HCT116 (cell line): ENCODE results near the gene LRRK2. TPM values are rescaled to one million over a fixed set of nuclear protein-coding genes. Genes with fewer than 3 reads are reported as not detected.

ENCODE experiments used
- ATAC-seq: fragments of 200-7000 bp; cut with Tn5 transposase; 2 replicates; pipeline ENCODE4 v1.9.1; 2020; ENCODE audit warnings: mild to moderate bottlenecking, moderate library complexity
- BruUV-seq: library from RNA; stranded (reverse); fragments of 400-500 nt; replicated peaks from 2 replicates; lab custom pipeline; 2021; lab: Mats Ljungman, UMichigan
- CTCF ChIA-PET: fragments of 300-600 bp; sonication (Branson Sonifier 250); formaldehyde crosslinking; loops from one replicate; lab custom pipeline; 2021; ENCODE audit warnings: antibody characterized with exemption; lab: Charles Lee
- POLR2A ChIA-PET: fragments of 300-600, 350-600 bp; sonication (Branson Sonifier 250); formaldehyde crosslinking; loops from one replicate; lab custom pipeline; 2021; ENCODE audit warnings: antibody characterized with exemption; lab: Charles Lee
- RAD21 ChIA-PET, 2 experiments: fragments of 300-600 bp; sonication (Branson Sonifier 250); formaldehyde crosslinking; loops; one replicate each; lab custom pipeline; 2023; ENCODE audit warnings: low total read pairs in 2 of 2; ENCODE audit not compliant: uncharacterized antibody in 2 of 2, unreplicated experiment in 2 of 2, low non-redundant PET in 1 of 2; lab: Charles Lee
- DNase-seq: peaks from one replicate; pipeline ENCODE4 v3.0.0-alpha.2; 2010; ENCODE audit warnings: low read depth, low spot score
- H2AFZ ChIP-seq: fragments of 200-600 bp; shearing (Covaris generic), sonication (generic); 2 replicates; pipeline ENCODE4 v1.6.1; 2017; ENCODE audit warnings: low read depth, mixed run types, mixed read lengths, antibody characterized with exemption, low read length; ENCODE audit not compliant: poor library complexity, severe bottlenecking
- H3K27ac ChIP-seq: 2 replicates; pipeline ENCODE4 v1.5.1; 2012; ENCODE audit warnings: low read depth, low read length
- H3K27me3 ChIP-seq: fragments of 200-600 bp; sonication (generic); 2 replicates; pipeline ENCODE4 v1.6.1; 2016; ENCODE audit warnings: mixed run types, low read length, mixed read lengths; ENCODE audit not compliant: insufficient read depth
- H3K36me3 ChIP-seq, 2 experiments: fragments of 200-500 bp in 1 of 2; fragments of 200-600 bp in 1 of 2; sonication (Bioruptor generic) in 1 of 2; sonication (generic) in 1 of 2; 2 replicates each; pipeline versions ENCODE4 v1.5.1 to v1.6.1; 2014 to 2016; ENCODE audit warnings: low read length in 2 of 2, inconsistent platforms in 1 of 2, mixed read lengths in 1 of 2, mixed run types in 1 of 2; ENCODE audit not compliant: insufficient read depth in 2 of 2, control insufficient read depth in 1 of 2
- H3K4me1 ChIP-seq, 2 experiments: fragments of 200-600 bp in 1 of 2; sonication (generic) in 1 of 2; 2 replicates each; pipeline versions ENCODE4 v1.5.1 to v1.6.1; 2012 to 2017; ENCODE audit warnings: low read length in 2 of 2, inconsistent platforms in 1 of 2, mild to moderate bottlenecking in 1 of 2, mixed read lengths in 1 of 2, mixed run types in 1 of 2, moderate library complexity in 1 of 2; ENCODE audit not compliant: insufficient read depth in 2 of 2, control insufficient read depth in 1 of 2
- H3K4me2 ChIP-seq: fragments of 200-600 bp; sonication (generic); 2 replicates; pipeline ENCODE4 v1.6.1; 2017; ENCODE audit warnings: mixed run types, low read length, mixed read lengths
- H3K4me3 ChIP-seq, 2 experiments: fragments of 200-600 bp in 1 of 2; sonication (generic) in 1 of 2; replicated peaks in 1 of 2; 2 replicates each; pipeline ENCODE4 v1.5.1; 2011 to 2016; ENCODE audit warnings: low read length in 2 of 2, control low read depth in 1 of 2, low read depth in 1 of 2, mild to moderate bottlenecking in 1 of 2, mixed read lengths in 1 of 2, mixed run types in 1 of 2
- H3K79me2 ChIP-seq: fragments of 200-600 bp; sonication (generic); 2 replicates; pipeline ENCODE4 v1.6.1; 2017; ENCODE audit warnings: mild to moderate bottlenecking, mixed run types, low read length, moderate library complexity, mixed read lengths; ENCODE audit not compliant: insufficient read depth
- H3K9ac ChIP-seq: fragments of 200-600 bp; sonication (generic); 2 replicates; pipeline ENCODE4 v1.6.1; 2016; ENCODE audit warnings: low read length, mixed read lengths
- H3K9me2 ChIP-seq: fragments of 200-600 bp; sonication (generic), shearing (Covaris generic); 2 replicates; pipeline ENCODE4 v1.6.1; 2017; ENCODE audit warnings: mixed run types, mild to moderate bottlenecking, moderate library complexity; ENCODE audit not compliant: insufficient read depth
- H3K9me3 ChIP-seq, 2 experiments: fragments of 200-500 bp in 1 of 2; fragments of 200-600 bp in 1 of 2; sonication (Bioruptor generic) in 1 of 2; sonication (generic) in 1 of 2; 2 replicates each; pipeline ENCODE4 v1.6.1; 2014 to 2017; ENCODE audit warnings: low read length in 2 of 2, mixed read lengths in 2 of 2, inconsistent platforms in 1 of 2, low read depth in 1 of 2, mild to moderate bottlenecking in 1 of 2, mixed run types in 1 of 2, moderate library complexity in 1 of 2; ENCODE audit not compliant: control insufficient read depth in 1 of 2, insufficient read depth in 1 of 2
- H4K20me1 ChIP-seq: fragments of 200-600 bp; sonication (generic), shearing (Covaris generic); 2 replicates; pipeline ENCODE4 v1.6.1; 2017; ENCODE audit warnings: mixed run types, mild to moderate bottlenecking, moderate library complexity; ENCODE audit not compliant: insufficient read depth
- ATF3 ChIP-seq: IDR thresholded peaks from 2 replicates; pipeline ENCODE4 v1.6.1; 2012
- CBX3 ChIP-seq: IDR thresholded peaks from 2 replicates; pipeline ENCODE4 v1.6.1; 2012; ENCODE audit warnings: low read depth
- EGR1 ChIP-seq: IDR thresholded peaks from 2 replicates; pipeline ENCODE4 v1.6.1; 2012; ENCODE audit warnings: low read depth
- ELF1 ChIP-seq: IDR thresholded peaks from 2 replicates; pipeline ENCODE4 v1.6.1; 2012; ENCODE audit warnings: low read depth, borderline replicate concordance
- EZH2phosphoT487 ChIP-seq: fragments of 200-600 bp; IDR thresholded peaks from 2 replicates; pipeline ENCODE4 v1.6.1; 2018; ENCODE audit warnings: antibody characterized with exemption, borderline replicate concordance
- FOSL1 ChIP-seq: IDR thresholded peaks from 2 replicates; pipeline ENCODE4 v1.6.1; 2012; ENCODE audit warnings: low read depth
- JUND ChIP-seq: IDR thresholded peaks from 2 replicates; pipeline ENCODE4 v1.6.1; 2012
- POLR2AphosphoS5 ChIP-seq: IDR thresholded peaks from 2 replicates; pipeline ENCODE4 v1.6.1; 2011; ENCODE audit warnings: mild to moderate bottlenecking, low read depth, low read length, moderate library complexity
- RAD21 ChIP-seq: IDR thresholded peaks from 2 replicates; pipeline ENCODE4 v1.6.1; 2012; ENCODE audit warnings: low read depth, mild to moderate bottlenecking
- REST ChIP-seq: IDR thresholded peaks from 2 replicates; pipeline ENCODE4 v1.6.1; 2012; ENCODE audit warnings: low read depth
- SP1 ChIP-seq: IDR thresholded peaks from 2 replicates; pipeline ENCODE4 v1.6.1; 2012; ENCODE audit warnings: low read depth
- SRF ChIP-seq: IDR thresholded peaks from 2 replicates; pipeline ENCODE4 v1.6.1; 2012; ENCODE audit warnings: low read depth
- YY1 ChIP-seq: IDR thresholded peaks from 2 replicates; pipeline ENCODE4 v1.6.1; 2011; ENCODE audit warnings: low read length, low read depth, moderate library complexity, mild to moderate bottlenecking; ENCODE audit not compliant: insufficient replicate concordance; ENCODE audit errors: extremely low read depth
- ZBTB33 ChIP-seq: IDR thresholded peaks from 2 replicates; pipeline ENCODE4 v1.6.1; 2011; ENCODE audit warnings: mild to moderate bottlenecking, low read length, moderate library complexity; ENCODE audit not compliant: insufficient replicate concordance; ENCODE audit errors: extremely low read depth
- ZFX ChIP-seq: fragments of 450-650 bp; IDR thresholded peaks from 2 replicates; pipeline ENCODE4 v1.6.1; 2017
- ZNF274 ChIP-seq: fragments of 200-500 bp; sonication (Bioruptor generic); IDR thresholded peaks from 2 replicates; pipeline ENCODE4 v1.6.1; 2014; ENCODE audit warnings: mild to moderate bottlenecking, low read depth, low read length, inconsistent platforms
- intact Hi-C: fragments of 100-400 bp; cut with micrococcal nuclease; formaldehyde crosslinking; loops from 2 replicates; pipeline ENCODE4 v1.10.0; 2022
- total RNA-seq: library from RNA; stranded (reverse); gene quantifications from one replicate; pipeline ENCODE4 v1.2.1, GENCODE V29; 2021; ENCODE audit not compliant: unreplicated experiment

Gene LRRK2
- total RNA-seq, 1 experiment from 2014 or later, result 0.20 TPM

- DNase-seq (no peak), ATAC-seq (no peak)
- Histone ChIP-seq H3K4me2 (no peak overlapping the region), H4K20me1 (no peaks in the 10 kb centered on the region), H3K9me2 (no peaks in the 10 kb centered on the region), H2AFZ (no peak overlapping the region), H3K9me3 (no peaks in the 10 kb centered on the region), H3K4me1 (no peaks in the 10 kb centered on the region), H3K36me3 (no peaks in the 10 kb centered on the region), H3K27me3 (no peaks in the 10 kb centered on the region), H3K9ac (no peak overlapping the region), H3K4me3 (no peak overlapping the region), H3K27ac (no peak overlapping the region), H3K79me2 (no peaks in the 10 kb centered on the region)
- CTCF ChIA-PET, result no interaction called here
- TF ChIP-seq ATF3 (no peak), SP1 (no peak), EZH2phosphoT487 (no peak), ZNF274 (no peak), POLR2AphosphoS5 (no peak), ELF1 (no peak), ZBTB33 (no peak), JUND (no peak), YY1 (no peak), CBX3 (no peak), FOSL1 (no peak), ZFX (no peak), RAD21 (no peak), REST (no peak), EGR1 (no peak), SRF (no peak)
- no TSS peak for BruUV-seq
- POLR2A ChIA-PET, result interaction anchor here (0.7 kb wide), 1 partner anchor 865 kb away, joined by 3 read pairs; no protein-coding TSS in a partner anchor
- RAD21 ChIA-PET, result no interaction called here
- intact Hi-C loops, result loop anchor here (5.0 kb wide), 1 partner anchor 47 kb away; no protein-coding TSS in a partner anchor
Observed at GRCh38 chr12:40233741-40234367, 9.1 kb downstream of the LRRK2 start.
